KOPT-K1 (cell line): ENCODE results near the gene SNRNP35.
"Not testable (repeated sequence)": the region's sequence is repeated elsewhere in the genome, so short reads cannot be mapped to it uniquely, and the experiment has no call there.

ENCODE experiments used
- H3K27ac ChIP-seq: fragments of 200-600 bp; sonication (generic); 2 replicates; pipeline ENCODE4 v1.5.1; 2016; ENCODE audit warnings: antibody characterized with exemption, mild to moderate bottlenecking, low read depth, low read length; ENCODE audit not compliant: poor library complexity, severe bottlenecking
- H3K36me3 ChIP-seq: fragments of 200-600 bp; sonication (generic); 2 replicates; pipeline ENCODE4 v1.5.1; 2017; ENCODE audit warnings: antibody characterized with exemption, mild to moderate bottlenecking, low read length, moderate library complexity; ENCODE audit not compliant: insufficient read depth
- H3K9me3 ChIP-seq: fragments of 200-600 bp; sonication (generic); 2 replicates; pipeline ENCODE4 v1.5.1; 2017; ENCODE audit warnings: antibody characterized with exemption, low read length, mild to moderate bottlenecking; ENCODE audit not compliant: insufficient read depth, poor library complexity, severe bottlenecking

SNRNP35 gene

GRCh38 chr12:123492339-123493039, 34.5 kb downstream of the SNRNP35 start:
- not testable (repeated sequence) for H3K27ac ChIP-seq

GRCh38 chr12:123494124-123494851, 36.3 kb downstream of the SNRNP35 start:
- H3K36me3 ChIP-seq: no peaks in the 10 kb centered on the region
- H3K27ac ChIP-seq: no peak overlapping the region
- no peaks in the 10 kb centered on the region for H3K9me3 ChIP-seq

More at GRCh38 chr12:123492339-123493039, 34.5 kb downstream of the SNRNP35 start:
- H3K9me3 ChIP-seq, H3K36me3 ChIP-seq: not testable (repeated sequence)

GRCh38 chr12:123497065-123497464, 39.1 kb downstream of the SNRNP35 start:
- Histone ChIP-seq H3K27ac (no peak overlapping the region), H3K36me3 (no peaks in the 10 kb centered on the region), H3K9me3 (no peaks in the 10 kb centered on the region)

GRCh38 chr12:123498126-123498825, 40.3 kb downstream of the SNRNP35 start:
- Histone ChIP-seq H3K27ac (no peak overlapping the region), H3K9me3 (no peaks in the 10 kb centered on the region), H3K36me3 (no peaks in the 10 kb centered on the region)

GRCh38 chr12:123499332-123499731, 41.4 kb downstream of the SNRNP35 start:
- H3K36me3 ChIP-seq: no peaks in the 10 kb centered on the region
- H3K9me3 ChIP-seq: no peaks in the 10 kb centered on the region
- no peak overlapping the region for H3K27ac ChIP-seq

- H3K9me3 ChIP-seq: no peaks in the 10 kb centered on the region
- H3K36me3 ChIP-seq: no peaks in the 10 kb centered on the region
- no peak overlapping the region for H3K27ac ChIP-seq
These were observed 44.3 kb downstream of the SNRNP35 start for GRCh38 chr12:123502163-123502704.

- Histone ChIP-seq H3K36me3 (0 out of 2 replicates have a peak, but pooled peaks cover 2% of the 10 kb centered on the region), H3K9me3 (no peaks in the 10 kb centered on the region)
These were observed 48.3 kb downstream of the SNRNP35 start for GRCh38 chr12:123506059-123506842.

GRCh38 chr12:123506843-123507236, 48.9 kb downstream of the SNRNP35 start:
- Histone ChIP-seq H3K9me3 (no peaks in the 10 kb centered on the region), H3K27ac (no peak overlapping the region), H3K36me3 (0 out of 2 replicates have a peak, but pooled peaks cover 3% of the 10 kb centered on the region)

More at GRCh38 chr12:123506059-123506842, 48.3 kb downstream of the SNRNP35 start:
- H3K27ac ChIP-seq: no peak overlapping the region

GRCh38 chr12:123512838-123513665, 55.1 kb downstream of the SNRNP35 start:
- no peaks in the 10 kb centered on the region for H3K9me3 ChIP-seq
- peaks cover 8% of the 10 kb centered on the region; the same call in 1 of the 2 replicates for H3K36me3 ChIP-seq
- no peak overlapping the region for H3K27ac ChIP-seq

GRCh38 chr12:123513805-123514204, 55.9 kb downstream of the SNRNP35 start:
- Histone ChIP-seq H3K27ac (no peak overlapping the region), H3K9me3 (no peaks in the 10 kb centered on the region), H3K36me3 (peaks cover 11% of the 10 kb centered on the region; the same call in 1 of the 2 replicates)

- H3K27ac ChIP-seq, H3K9me3 ChIP-seq: not testable (repeated sequence)
- peaks cover 11% of the 10 kb centered on the region; the same call in 1 of the 2 replicates for H3K36me3 ChIP-seq
These were observed 56.8 kb downstream of the SNRNP35 start for GRCh38 chr12:123514582-123515221.

GRCh38 chr12:123516216-123516780, 58.4 kb downstream of the SNRNP35 start:
- H3K27ac ChIP-seq: no peak overlapping the region
- H3K36me3 ChIP-seq: peaks cover 9% of the 10 kb centered on the region; the same call in 1 of the 2 replicates

More at GRCh38 chr12:123516216-123516780, 58.4 kb downstream of the SNRNP35 start:
- H3K9me3 ChIP-seq: no peaks in the 10 kb centered on the region
